ENCODE results near the gene MDFIC.

MDFIC gene

GRCh38 chr7:114925434-114925833, 3.5 kb downstream of the MDFIC start:
- in situ Hi-C loops (cut with HindIII; ENCODE audit: low sequenced_read_pairs): no loop called here

- in situ Hi-C loops (cut with HindIII; ENCODE audit: low sequenced_read_pairs): no loop called here
Observed at GRCh38 chr7:114928060-114928459, 6.2 kb downstream of the MDFIC start.

- in situ Hi-C loops (cut with HindIII; ENCODE audit: low sequenced_read_pairs): no loop called here
Observed at GRCh38 chr7:114929570-114929969, 7.7 kb downstream of the MDFIC start.

- in situ Hi-C loops (cut with HindIII; ENCODE audit: low sequenced_read_pairs): no loop called here
Observed at GRCh38 chr7:114930107-114930661, 8.3 kb downstream of the MDFIC start.

GRCh38 chr7:114930829-114931655, 9.1 kb downstream of the MDFIC start:
- in situ Hi-C loops (cut with HindIII; ENCODE audit: low sequenced_read_pairs): no loop called here

GRCh38 chr7:114931656-114932011, 9.7 kb downstream of the MDFIC start:
- in situ Hi-C loops (cut with HindIII; ENCODE audit: low sequenced_read_pairs): no loop called here

- in situ Hi-C loops (cut with HindIII; ENCODE audit: low sequenced_read_pairs): no loop called here
Observed at GRCh38 chr7:114932991-114933390, 11.1 kb downstream of the MDFIC start.

GRCh38 chr7:114933658-114934057, 11.8 kb downstream of the MDFIC start:
- in situ Hi-C loops (cut with HindIII; ENCODE audit: low sequenced_read_pairs): no loop called here

- in situ Hi-C loops (cut with HindIII; ENCODE audit: low sequenced_read_pairs): no loop called here
Observed at GRCh38 chr7:114934086-114934485, 12.2 kb downstream of the MDFIC start.

- in situ Hi-C loops (cut with HindIII; ENCODE audit: low sequenced_read_pairs): no loop called here
Observed at GRCh38 chr7:114934713-114935112, 12.8 kb downstream of the MDFIC start.

- in situ Hi-C loops (cut with HindIII; ENCODE audit: low sequenced_read_pairs): no loop called here
Observed at GRCh38 chr7:114936471-114936870, 14.6 kb downstream of the MDFIC start.

- in situ Hi-C loops (cut with HindIII; ENCODE audit: low sequenced_read_pairs): no loop called here
Observed at GRCh38 chr7:114937446-114937845, 15.6 kb downstream of the MDFIC start.

- in situ Hi-C loops (cut with HindIII; ENCODE audit: low sequenced_read_pairs): no loop called here
Observed at GRCh38 chr7:114938785-114939184, 16.9 kb downstream of the MDFIC start.

- in situ Hi-C loops (cut with HindIII; ENCODE audit: low sequenced_read_pairs): no loop called here
Observed at GRCh38 chr7:114939484-114940097, 17.7 kb downstream of the MDFIC start.

- in situ Hi-C loops (cut with HindIII; ENCODE audit: low sequenced_read_pairs): no loop called here
Observed at GRCh38 chr7:114940220-114940619, 18.3 kb downstream of the MDFIC start.

GRCh38 chr7:114941692-114942091, 19.8 kb downstream of the MDFIC start:
- in situ Hi-C loops (cut with HindIII; ENCODE audit: low sequenced_read_pairs): no loop called here

- in situ Hi-C loops (cut with HindIII; ENCODE audit: low sequenced_read_pairs): no loop called here
Observed at GRCh38 chr7:114942446-114943175, 20.7 kb downstream of the MDFIC start.

GRCh38 chr7:114943530-114943929, 21.6 kb downstream of the MDFIC start:
- in situ Hi-C loops (cut with HindIII; ENCODE audit: low sequenced_read_pairs): no loop called here

- in situ Hi-C loops (cut with HindIII; ENCODE audit: low sequenced_read_pairs): no loop called here
Observed at GRCh38 chr7:114943953-114944744, 22.3 kb downstream of the MDFIC start.

- in situ Hi-C loops (cut with HindIII; ENCODE audit: low sequenced_read_pairs): no loop called here
Observed at GRCh38 chr7:114944745-114945625, 23.1 kb downstream of the MDFIC start.
